HG03442 (cell line): ENCODE results near the gene UNC13C.

Source experiments
- ATAC-seq: cut with Tn5 transposase; IDR thresholded peaks from one replicate; pipeline ENCODE4 v1.9.1; 2021; ENCODE audit warnings: mild to moderate bottlenecking, moderate library complexity; ENCODE audit not compliant: unreplicated experiment

UNC13C gene

DNA sequence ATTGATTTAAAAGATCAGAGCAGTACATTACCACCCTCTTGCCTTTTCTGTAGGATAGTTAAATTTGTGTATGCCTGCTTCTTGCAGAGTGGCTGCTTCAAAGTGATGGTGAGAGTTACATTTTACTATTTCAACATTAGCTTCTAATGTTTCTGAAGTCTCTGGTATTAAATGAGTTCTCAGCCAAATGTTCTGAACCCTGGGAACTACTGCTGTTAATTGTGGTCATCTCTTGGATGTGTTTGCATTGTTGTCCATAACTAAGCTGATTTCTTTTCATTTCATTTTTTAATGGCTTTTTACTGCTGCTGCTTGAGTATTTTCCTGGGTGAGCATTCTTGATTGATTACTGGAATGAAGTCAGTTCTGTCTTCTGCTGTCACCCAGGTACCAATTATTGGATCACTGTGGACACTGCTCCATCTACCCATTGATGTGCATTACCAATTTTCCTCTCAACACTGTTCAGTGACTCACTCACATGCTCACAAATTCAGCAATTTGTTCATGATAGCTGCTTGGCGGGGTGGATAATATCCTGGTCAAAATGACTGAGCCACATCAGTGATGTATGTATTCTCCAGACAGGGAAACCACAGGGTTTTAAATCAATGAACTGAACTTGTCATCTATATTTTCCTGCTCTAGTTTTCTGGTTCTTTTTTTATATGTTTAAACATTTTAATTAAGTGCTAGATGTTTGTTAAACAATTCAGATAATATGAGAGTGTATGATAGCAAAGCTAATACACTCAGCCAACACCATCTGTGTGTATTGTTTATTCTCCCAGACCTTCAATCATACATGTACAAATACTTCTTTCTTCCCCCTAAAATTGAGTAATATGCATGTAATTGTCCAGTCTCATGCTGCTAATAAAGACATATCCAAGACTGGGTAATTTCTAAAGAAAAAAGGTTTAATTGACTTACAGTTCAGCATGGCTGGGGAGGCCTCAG is 630.9 kb downstream of the UNC13C start:
- no peak for ATAC-seq

DNA sequence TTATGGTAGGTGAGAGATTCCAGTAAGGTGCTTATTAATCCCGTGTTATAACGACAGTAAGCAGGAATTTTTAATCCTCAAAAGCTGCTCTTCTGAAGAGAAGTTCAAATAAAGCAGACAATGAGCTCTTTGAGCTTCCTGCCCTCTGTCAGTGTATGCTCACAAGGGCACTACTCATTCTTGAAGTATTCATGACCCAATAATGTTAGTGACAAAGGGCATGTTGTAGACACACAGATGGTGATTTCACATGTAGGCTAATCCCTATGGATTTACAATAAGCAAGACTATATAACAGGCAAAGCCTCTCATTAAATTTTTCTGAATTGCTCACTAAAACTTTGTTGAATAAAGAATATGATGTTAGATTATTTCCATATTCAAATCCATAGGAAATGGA is 639.9 kb downstream of the UNC13C start:
- ATAC-seq, result no peak

DNA sequence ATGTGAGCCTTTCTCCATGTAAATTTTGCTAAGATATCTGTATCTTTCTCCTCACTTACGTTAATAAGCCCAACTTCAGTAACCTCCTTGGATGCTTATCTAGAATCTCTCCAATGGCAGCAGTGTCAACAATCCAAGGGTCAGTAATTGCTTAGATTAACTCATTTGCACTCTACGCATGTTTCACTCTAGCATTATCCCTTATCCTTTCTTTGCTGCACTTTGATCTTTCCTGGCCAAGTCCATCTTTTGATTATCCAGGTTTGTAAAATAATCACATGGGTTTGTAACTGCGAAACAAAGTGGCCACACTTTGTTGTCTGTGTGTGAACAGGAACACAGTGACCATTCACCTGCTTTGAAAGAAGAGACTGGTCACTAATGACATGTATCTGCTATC is 640.9 kb downstream of the UNC13C start:
- ATAC-seq, result no peak

GRCh38 chr15:54620916-54621315 is 642.7 kb downstream of the UNC13C start:
- ATAC-seq, result no peak

GRCh38 chr15:54636147-54636546 is 657.9 kb downstream of the UNC13C start:
- ATAC-seq, result no peak

GRCh38 chr15:54638666-54639065 is 660.4 kb downstream of the UNC13C start:
- ATAC-seq, result no peak

DNA sequence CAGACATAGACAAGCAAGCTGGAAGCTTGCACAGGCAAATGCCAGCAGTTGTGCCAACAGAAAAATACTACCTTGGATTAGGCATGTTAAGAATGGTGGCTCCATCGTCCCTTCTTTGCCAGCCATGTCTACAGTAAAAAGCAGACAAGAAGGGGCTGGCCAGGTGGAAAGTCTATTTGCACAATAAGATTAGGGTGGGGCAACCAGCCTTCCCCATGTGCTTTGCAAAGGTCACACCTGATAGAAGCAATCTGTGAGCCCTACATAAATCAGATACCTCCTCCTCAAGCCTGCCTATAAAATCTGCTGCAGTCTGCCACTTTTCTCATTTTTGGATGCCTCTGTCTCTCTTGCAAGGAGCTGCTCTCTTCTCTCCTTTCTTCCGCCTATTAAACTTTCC is 662.6 kb downstream of the UNC13C start:
- ATAC-seq, result no peak

- no peak for ATAC-seq
These were observed 666.6 kb downstream of the UNC13C start for GRCh38 chr15:54644796-54645195.

DNA sequence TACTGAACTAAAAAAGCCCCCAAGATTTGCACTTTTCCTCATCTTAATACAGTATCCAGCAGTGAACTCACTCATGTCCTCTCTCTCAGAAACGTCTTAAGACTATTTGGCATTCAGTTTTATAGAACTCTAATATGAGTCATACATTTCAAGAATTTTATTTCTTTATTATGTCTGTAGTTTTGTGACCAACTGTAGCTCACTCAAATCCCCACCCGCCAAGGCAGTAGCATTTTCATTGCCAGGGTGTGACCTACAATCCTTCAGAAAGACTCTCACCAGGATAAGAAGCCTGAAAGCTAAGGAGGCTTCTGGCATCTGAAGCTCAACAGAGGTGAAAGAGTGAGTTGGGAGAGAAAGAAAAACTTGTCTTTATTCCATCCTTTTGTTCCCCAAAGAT is 681.4 kb downstream of the UNC13C start:
- ATAC-seq, result no peak

- ATAC-seq, result no peak
These were observed 682.1 kb downstream of the UNC13C start for GRCh38 chr15:54660356-54660755.

DNA sequence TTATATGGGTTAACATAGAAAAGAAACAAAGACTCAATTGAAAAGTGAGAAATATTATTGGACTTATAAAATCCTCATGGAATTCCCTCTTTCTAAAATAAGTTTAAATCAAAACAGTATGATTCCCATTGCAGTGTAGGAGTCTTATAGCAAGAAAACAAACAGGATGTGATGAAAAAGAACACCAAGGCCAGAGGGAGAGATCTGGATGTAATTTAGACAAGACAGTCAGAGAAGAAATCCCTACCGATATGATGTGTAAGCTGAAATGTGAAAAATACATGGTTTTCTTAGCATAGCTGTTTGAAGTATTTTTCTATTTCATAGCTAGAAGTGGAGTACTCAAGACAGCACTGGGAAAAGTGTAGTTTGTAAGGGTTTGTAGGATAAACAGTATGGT is 697.0 kb downstream of the UNC13C start:
- no peak for ATAC-seq

- no peak for ATAC-seq
These were observed 703.3 kb downstream of the UNC13C start for GRCh38 chr15:54681584-54681983.
